MM.1S (cell line): ENCODE measurements around the gene PNKP.

Experiments used
- EZH2 ChIP-seq: fragments of 300-600 bp; sonication (generic); optimal IDR thresholded peaks from 2 replicates; pipeline ENCODE3; 2017; ENCODE audit warnings: low read depth, mild to moderate bottlenecking, antibody characterized with exemption, low read length, mixed read lengths
- EZH2phosphoT487 ChIP-seq: fragments of 300-600 bp; sonication (generic); IDR thresholded peaks from 2 replicates; pipeline ENCODE4 v1.6.1; 2018; ENCODE audit warnings: antibody characterized with exemption, low read length
- TF ChIP-seq, protein P1 (sequence below): fragments of 300-600 bp; sonication (generic); IDR thresholded peaks from 2 replicates; pipeline ENCODE4 v1.5.1; 2016; ENCODE audit warnings: antibody characterized with exemption, low read length, mixed read lengths

DNA sequence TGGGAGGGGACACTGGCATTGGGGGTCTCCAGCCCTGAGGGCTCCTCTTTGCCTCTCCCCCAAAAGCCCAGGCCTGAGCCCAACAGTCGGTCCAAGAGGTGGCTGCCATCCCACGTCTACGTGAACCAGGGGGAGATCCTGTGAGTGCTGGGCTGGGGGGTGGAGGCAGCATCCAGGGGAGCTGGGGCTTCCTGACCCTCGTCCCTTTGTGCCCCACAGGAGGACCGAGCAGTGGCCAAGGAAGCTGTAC lies 9.6 kb downstream of the PNKP start:
- no peak for TF ChIP-seq EZH2
- TF ChIP-seq, protein P1, sequence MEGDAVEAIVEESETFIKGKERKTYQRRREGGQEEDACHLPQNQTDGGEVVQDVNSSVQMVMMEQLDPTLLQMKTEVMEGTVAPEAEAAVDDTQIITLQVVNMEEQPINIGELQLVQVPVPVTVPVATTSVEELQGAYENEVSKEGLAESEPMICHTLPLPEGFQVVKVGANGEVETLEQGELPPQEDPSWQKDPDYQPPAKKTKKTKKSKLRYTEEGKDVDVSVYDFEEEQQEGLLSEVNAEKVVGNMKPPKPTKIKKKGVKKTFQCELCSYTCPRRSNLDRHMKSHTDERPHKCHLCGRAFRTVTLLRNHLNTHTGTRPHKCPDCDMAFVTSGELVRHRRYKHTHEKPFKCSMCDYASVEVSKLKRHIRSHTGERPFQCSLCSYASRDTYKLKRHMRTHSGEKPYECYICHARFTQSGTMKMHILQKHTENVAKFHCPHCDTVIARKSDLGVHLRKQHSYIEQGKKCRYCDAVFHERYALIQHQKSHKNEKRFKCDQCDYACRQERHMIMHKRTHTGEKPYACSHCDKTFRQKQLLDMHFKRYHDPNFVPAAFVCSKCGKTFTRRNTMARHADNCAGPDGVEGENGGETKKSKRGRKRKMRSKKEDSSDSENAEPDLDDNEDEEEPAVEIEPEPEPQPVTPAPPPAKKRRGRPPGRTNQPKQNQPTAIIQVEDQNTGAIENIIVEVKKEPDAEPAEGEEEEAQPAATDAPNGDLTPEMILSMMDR = no peak
- no peak for TF ChIP-seq EZH2phosphoT487
